H9 (cell line): ENCODE measurements around the gene C2orf81. TPM values are rescaled to one million over a fixed set of nuclear protein-coding genes. Genes with fewer than 3 reads are reported as not detected.
A peak's percentile ranks its signal among the peaks of the same experiment; 100 is the strongest.

Experiments
- DNase-seq: peaks from one replicate; pipeline ENCODE4 v3.0.0-alpha.2; 2017
- H2AFZ ChIP-seq: one replicate; pipeline ENCODE4 v1.6.1; 2013; ENCODE audit warnings: mild to moderate bottlenecking, low read length, control low read depth, moderate library complexity
- H2AK5ac ChIP-seq: 2 replicates; pipeline ENCODE4 v1.6.1; 2013; ENCODE audit warnings: low read length, control low read depth, mixed read lengths; ENCODE audit not compliant: insufficient read length
- H2BK120ac ChIP-seq: one replicate; pipeline ENCODE4 v1.6.1; 2013; ENCODE audit warnings: low read depth, mild to moderate bottlenecking, low read length, control low read depth, inconsistent platforms; ENCODE audit not compliant: poor library complexity, severe bottlenecking
- H2BK12ac ChIP-seq: 2 replicates; pipeline ENCODE4 v1.6.1; 2013; ENCODE audit warnings: low read length, control low read depth, mixed read lengths, low read depth; ENCODE audit not compliant: insufficient read length
- H2BK15ac ChIP-seq: 2 replicates; pipeline ENCODE4 v1.6.1; 2013; ENCODE audit warnings: low read depth, low read length, control low read depth
- H2BK20ac ChIP-seq: one replicate; pipeline ENCODE4 v1.6.1; 2013; ENCODE audit warnings: low read depth, mild to moderate bottlenecking, low read length, control low read depth, inconsistent platforms; ENCODE audit not compliant: poor library complexity, severe bottlenecking
- H2BK5ac ChIP-seq: 2 replicates; pipeline ENCODE4 v1.6.1; 2013; ENCODE audit warnings: low read length, control low read depth, mixed read lengths; ENCODE audit not compliant: insufficient read length
- H3K14ac ChIP-seq: 2 replicates; pipeline ENCODE4 v1.6.1; 2013; ENCODE audit warnings: low read length, control low read depth; ENCODE audit not compliant: insufficient read depth
- H3K18ac ChIP-seq: 2 replicates; pipeline ENCODE4 v1.6.1; 2013; ENCODE audit warnings: low read depth, mild to moderate bottlenecking, mixed read lengths, low read length, control low read depth; ENCODE audit not compliant: insufficient read length
- H3K23ac ChIP-seq: 2 replicates; pipeline ENCODE4 v1.6.1; 2013; ENCODE audit warnings: low read length, control low read depth, mixed read lengths, low read depth; ENCODE audit not compliant: insufficient read length
- H3K23me2 ChIP-seq: 2 replicates; pipeline ENCODE4 v1.6.1; 2013; ENCODE audit warnings: low read depth, mild to moderate bottlenecking, mixed read lengths, low read length, control low read depth; ENCODE audit not compliant: insufficient read length, poor library complexity, severe bottlenecking
- H3K27ac ChIP-seq: 2 replicates; pipeline ENCODE4 v1.5.1; 2013; ENCODE audit warnings: low read length, control low read depth, mixed read lengths, low read depth; ENCODE audit not compliant: insufficient read length
- H3K27me3 ChIP-seq: 2 replicates; pipeline ENCODE4 v1.6.1; 2013; ENCODE audit warnings: low read length, control low read depth, inconsistent platforms; ENCODE audit not compliant: insufficient read depth
- H3K4ac ChIP-seq: 2 replicates; pipeline ENCODE4 v1.6.1; 2013; ENCODE audit warnings: low read depth, mild to moderate bottlenecking, control low read depth, inconsistent platforms, low read length, moderate library complexity
- H3K4me1 ChIP-seq: 2 replicates; pipeline ENCODE4 v1.6.1; 2013; ENCODE audit warnings: low read length, control low read depth, inconsistent platforms; ENCODE audit not compliant: insufficient read depth
- H3K4me2 ChIP-seq: 2 replicates; pipeline ENCODE4 v1.6.1; 2013; ENCODE audit warnings: low read length, control low read depth, mixed read lengths; ENCODE audit not compliant: insufficient read length, insufficient read depth
- H3K56ac ChIP-seq: 2 replicates; pipeline ENCODE4 v1.6.1; 2013; ENCODE audit warnings: low read depth, mild to moderate bottlenecking, mixed read lengths, low read length, control low read depth; ENCODE audit not compliant: insufficient read length
- H3K79me1 ChIP-seq: 2 replicates; pipeline ENCODE4 v1.6.1; 2013; ENCODE audit warnings: low read depth, mild to moderate bottlenecking, moderate library complexity, low read length, control low read depth, inconsistent platforms; ENCODE audit not compliant: insufficient read depth, poor library complexity, severe bottlenecking
- H3K79me2 ChIP-seq: 2 replicates; pipeline ENCODE4 v1.6.1; 2013; ENCODE audit warnings: low read length, control low read depth, inconsistent platforms; ENCODE audit not compliant: insufficient read depth
- H3K9ac ChIP-seq: 2 replicates; pipeline ENCODE4 v1.6.1; 2013; ENCODE audit warnings: low read length, control low read depth, mixed read lengths; ENCODE audit not compliant: insufficient read length; ENCODE audit errors: extremely low read depth
- H3K9me3 ChIP-seq: one replicate; pipeline ENCODE4 v1.6.1; 2013; ENCODE audit warnings: low read depth, low read length, inconsistent platforms; ENCODE audit not compliant: control insufficient read depth
- H3T11ph ChIP-seq: one replicate; pipeline ENCODE4 v1.6.1; 2013; ENCODE audit warnings: mild to moderate bottlenecking, low read length, control low read depth, inconsistent platforms
- H4K20me1 ChIP-seq: one replicate; pipeline ENCODE4 v1.6.1; 2013; ENCODE audit not compliant: control insufficient read depth, insufficient read length, insufficient read depth
- H4K5ac ChIP-seq: 2 replicates; pipeline ENCODE4 v1.6.1; 2013; ENCODE audit warnings: low read depth, mild to moderate bottlenecking, mixed read lengths, low read length, control low read depth; ENCODE audit not compliant: insufficient read length
- H4K8ac ChIP-seq: replicated peaks from 2 replicates; pipeline ENCODE4 v1.6.1; 2013; ENCODE audit warnings: low read length, control low read depth, mixed read lengths, low read depth; ENCODE audit not compliant: insufficient read length
- H4K91ac ChIP-seq: 2 replicates; pipeline ENCODE4 v1.6.1; 2013; ENCODE audit warnings: low read depth, mild to moderate bottlenecking, moderate library complexity, mixed read lengths, low read length, control low read depth; ENCODE audit not compliant: insufficient read length
- H3K27ac Mint-ChIP-seq, 3 experiments: 2 replicates in 2 of 3; 3 replicates in 1 of 3; pipeline ENCODE4 v1.8.0; 2020 to 2021; ENCODE audit warnings: mixed read lengths in 3 of 3, mild to moderate bottlenecking in 1 of 3, moderate library complexity in 1 of 3
- H3K27me3 Mint-ChIP-seq: 2 replicates; pipeline ENCODE4 v1.8.0; 2021; ENCODE audit warnings: low read depth, mild to moderate bottlenecking, moderate library complexity, mixed read lengths
- H3K36me3 Mint-ChIP-seq, 3 experiments: 2 replicates in 2 of 3; 3 replicates in 1 of 3; pipeline ENCODE4 v1.8.0; 2020 to 2021; ENCODE audit warnings: low read depth in 3 of 3, mixed read lengths in 3 of 3; ENCODE audit not compliant: insufficient read depth in 1 of 3
- H3K4me1 Mint-ChIP-seq, 2 experiments: 2 replicates each; pipeline ENCODE4 v1.8.0; 2020; ENCODE audit warnings: mixed read lengths in 2 of 2
- H3K4me3 Mint-ChIP-seq, 2 experiments: 2 replicates in 1 of 2; 3 replicates in 1 of 2; pipeline ENCODE4 v1.8.0; 2020 to 2021; ENCODE audit warnings: mild to moderate bottlenecking in 2 of 2, mixed read lengths in 2 of 2, moderate library complexity in 1 of 2
- H3K9me3 Mint-ChIP-seq, 2 experiments: 2 replicates in 1 of 2; 3 replicates in 1 of 2; pipeline ENCODE4 v1.8.0; 2020; ENCODE audit warnings: mild to moderate bottlenecking in 2 of 2, mixed read lengths in 2 of 2, moderate library complexity in 1 of 2
- CTCF ChIP-seq: fragments of 200-600 bp; sonication (generic); conservative IDR thresholded peaks from 3 replicates; pipeline ENCODE4 v1.8.0; 2021; ENCODE audit warnings: antibody characterized with exemption, mild to moderate bottlenecking
- WGBS: extraction: QIAGEN DNeasy Blood & Tissue Kit; methylation state at CpG from one replicate; pipeline ENCODE4 v1.1.7; 2013; ENCODE audit warnings: missing lambda C conversion rate, low lambda C conversion rate, mixed read lengths; ENCODE audit not compliant: insufficient read length; ENCODE audit errors: extremely low coverage; 5-methylcytosine and 5-hydroxymethylcytosine counted together
- total RNA-seq: library from RNA; stranded (reverse); gene quantifications from 2 replicates; pipeline ENCODE4 v1.2.1, GENCODE V29; 2021

Gene C2orf81
- total RNA-seq, 1 experiment from 2014 or later = 3.5 TPM

DNA sequence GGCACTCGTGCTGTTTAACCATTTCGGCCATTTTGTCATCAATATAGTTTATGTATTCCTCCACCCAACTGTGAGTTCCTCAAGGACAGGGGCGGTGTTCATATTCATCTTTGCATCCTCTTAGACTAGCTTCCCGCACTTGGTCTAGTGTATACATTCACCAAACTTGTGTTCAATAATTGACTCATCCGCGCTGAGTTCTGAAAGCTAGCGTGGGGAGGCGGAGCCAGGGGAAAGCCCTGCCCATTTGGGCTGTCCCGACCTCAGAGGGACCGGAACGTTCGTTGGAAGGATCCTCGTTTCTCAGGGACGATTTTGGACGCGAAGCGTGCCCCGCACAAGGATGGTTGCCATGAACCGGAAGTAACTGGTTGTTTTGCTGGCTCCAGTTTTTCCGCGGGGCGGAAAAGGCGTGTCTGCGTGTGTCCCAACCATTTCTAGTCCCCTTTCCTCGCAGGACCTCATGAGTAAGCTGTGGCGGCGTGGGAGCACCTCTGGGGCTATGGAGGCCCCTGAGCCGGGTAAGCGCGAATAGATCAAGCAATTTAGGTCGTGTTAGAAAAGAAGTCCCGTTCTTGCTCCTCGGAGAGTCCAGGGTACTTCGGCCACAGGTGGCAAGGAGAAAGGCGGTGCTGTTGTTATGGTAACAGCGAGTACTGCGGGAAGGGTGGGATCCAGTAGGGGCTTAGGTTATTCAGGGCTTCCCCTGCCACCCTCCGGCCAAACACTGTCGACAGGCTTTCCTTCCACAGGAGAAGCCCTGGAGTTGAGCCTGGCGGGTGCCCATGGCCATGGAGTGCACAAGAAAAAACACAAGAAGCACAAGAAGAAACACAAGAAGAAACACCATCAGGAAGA, 33.5 kb upstream of the C2orf81 start, which contains the start of gene INO80B:
TSS of gene INO80B (plus strand) at position 434 of the 858 bp plus-strand sequence. CDS start at position 464, 30 bp downstream.
- no peak within 1 kb of the TSS for H4K8ac ChIP-seq
- peak within 1 kb of the TSS; percentile 82 to 97 (median 97) for H3K27ac Mint-ChIP-seq
- no peak within 1 kb of the TSS for H2BK20ac ChIP-seq
- no peak within 1 kb of the TSS for H3K23ac ChIP-seq
- H3K18ac ChIP-seq = peak within 1 kb of the TSS; percentile 55
- H2BK5ac ChIP-seq = no peak within 1 kb of the TSS
- no peaks in the 10 kb centered on the region for H3K79me1 ChIP-seq
- peak; percentile 94 for DNase-seq
- H3K23me2 ChIP-seq = peaks cover 18% of the 10 kb centered on the region
- H3T11ph ChIP-seq = no peak within 1 kb of the TSS
- no peak within 1 kb of the TSS for H3K14ac ChIP-seq
- no peaks in the 10 kb centered on the region for H3K9me3 Mint-ChIP-seq
- no peak within 1 kb of the TSS for H2AK5ac ChIP-seq
- no peak within 1 kb of the TSS for H3K27ac ChIP-seq
- no peak for TF ChIP-seq CTCF
- no peak within 1 kb of the TSS for H2BK12ac ChIP-seq
- peak within 1 kb of the TSS; percentile 62 for H3K9ac ChIP-seq
- H3K9me3 ChIP-seq = no peaks in the 10 kb centered on the region
- H2AFZ ChIP-seq = peak within 1 kb of the TSS; percentile 95
- H3K27me3 ChIP-seq = no peaks in the 10 kb centered on the region
- H3K4me1 Mint-ChIP-seq = peaks cover 30 to 34% of the 10 kb centered on the region in 2 experiments
- peaks cover 2% of the 10 kb centered on the region for H4K20me1 ChIP-seq
- no peak within 1 kb of the TSS for H3K56ac ChIP-seq
- no CpG with 5 or more reads among the region's 40 CpGs for WGBS
- peaks cover 3% of the 10 kb centered on the region; the same call in 1 of the 2 replicates for H3K27me3 Mint-ChIP-seq
- no peak within 1 kb of the TSS for H2BK120ac ChIP-seq
- no peak within 1 kb of the TSS for H4K91ac ChIP-seq
- peaks cover under 1 to 7% (median under 1%) of the 10 kb centered on the region in 3 experiments; a peak in 4 of 7 replicates for H3K36me3 Mint-ChIP-seq
- H4K5ac ChIP-seq = no peak within 1 kb of the TSS
- H3K4me1 ChIP-seq = peaks cover 2% of the 10 kb centered on the region; the same call in 1 of the 2 replicates
- peak within 1 kb of the TSS; percentile 96 to 97 for H3K4me3 Mint-ChIP-seq
- H3K4me2 ChIP-seq = peak within 1 kb of the TSS; percentile 82
- H3K79me2 ChIP-seq = no peaks in the 10 kb centered on the region
- no peak within 1 kb of the TSS for H3K4ac ChIP-seq
- H2BK15ac ChIP-seq = no peak within 1 kb of the TSS
